Activated T-helper 17 cell treated with anti-CD3 and anti-CD28 coated beads, Interleukin-2, amount 50 U/mL, for 72 hours (primary cell): ENCODE measurements around the gene ZNF165. TPM values are rescaled to one million over a fixed set of nuclear protein-coding genes. Genes with fewer than 3 reads are reported as not detected.
A peak's percentile ranks its signal among the peaks of the same experiment; 100 is the strongest.
"Not testable (repeated sequence)": the region's sequence is repeated elsewhere in the genome, so short reads cannot be mapped to it uniquely, and the experiment has no call there.

Source experiments
- ATAC-seq: fragments of 150-1000 bp; cut with Tn5 transposase; replicated peaks from 2 replicates; pipeline ENCODE4 v1.10.0; 2021; ENCODE audit warnings: mild to moderate bottlenecking, moderate library complexity
- H3K27ac Mint-ChIP-seq: one replicate; pipeline ENCODE4 v1.8.0; 2022; ENCODE audit warnings: mixed read lengths
- H3K27me3 Mint-ChIP-seq: one replicate; pipeline ENCODE4 v1.8.0; 2022; ENCODE audit warnings: mixed read lengths
- H3K36me3 Mint-ChIP-seq: one replicate; pipeline ENCODE4 v1.8.0; 2022; ENCODE audit warnings: low read depth, mild to moderate bottlenecking, mixed read lengths
- H3K4me1 Mint-ChIP-seq: one replicate; pipeline ENCODE4 v1.8.0; 2022; ENCODE audit warnings: mixed read lengths
- H3K4me3 Mint-ChIP-seq: one replicate; pipeline ENCODE4 v1.8.0; 2022; ENCODE audit warnings: mild to moderate bottlenecking, mixed read lengths
- H3K9me3 Mint-ChIP-seq: one replicate; pipeline ENCODE4 v1.8.0; 2022; ENCODE audit warnings: mixed read lengths
- total RNA-seq, 2 donors: library from RNA; stranded (reverse); gene quantifications; one replicate each; pipeline ENCODE4 v1.2.3, GENCODE V29; 2022

Gene ZNF165
- 10 to 100 TPM in 1 of 2 donors, 1 to 10 TPM in 1; 2.1 to 14.8 TPM for total RNA-seq

DNA sequence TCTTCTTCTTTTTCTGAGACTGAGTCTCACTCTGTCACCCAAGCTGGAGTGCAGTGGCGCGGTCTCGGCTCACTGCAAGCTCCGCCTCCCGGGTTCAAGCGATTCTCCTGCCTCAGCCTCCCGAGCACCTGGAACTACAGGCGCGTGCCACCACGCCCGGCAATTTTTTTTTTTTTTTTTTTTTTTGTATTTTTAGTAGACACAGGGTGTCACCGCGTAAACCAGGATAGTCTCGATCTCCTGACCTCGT lies at the start of gene ZNF165:
TSS of gene ZNF165 (plus strand) at position 188 of the 250 bp plus-strand sequence. CDS start 4,913 bp downstream, outside the sequence.
- Mint-ChIP-seq H3K36me3 (peaks cover 37% of the 10 kb centered on the region), H3K4me1 (peaks cover 28% of the 10 kb centered on the region)
- peak; percentile 52 for ATAC-seq

GRCh38 chr6:28053584-28053983 lies 26.8 kb upstream of the ZNF165 start:
- Mint-ChIP-seq H3K9me3 (no peaks in the 10 kb centered on the region), H3K27ac (no peak overlapping the region), H3K36me3 (no peaks in the 10 kb centered on the region), H3K27me3 (peaks cover 40% of the 10 kb centered on the region), H3K4me3 (no peak overlapping the region), H3K4me1 (no peaks in the 10 kb centered on the region)
- no peak for ATAC-seq

More for the DNA sequence above, at the start of gene ZNF165:
- not testable (repeated sequence) for H3K27me3 Mint-ChIP-seq, H3K9me3 Mint-ChIP-seq
- Mint-ChIP-seq H3K27ac (peak within 1 kb of the TSS; percentile 89), H3K4me3 (peak within 1 kb of the TSS; percentile 79)

- H3K36me3 Mint-ChIP-seq = no peaks in the 10 kb centered on the region
- peaks cover 35% of the 10 kb centered on the region for H3K27me3 Mint-ChIP-seq
- H3K4me1 Mint-ChIP-seq = no peaks in the 10 kb centered on the region
- H3K4me3 Mint-ChIP-seq = no peak overlapping the region
- no peak for ATAC-seq
- no peak overlapping the region for H3K27ac Mint-ChIP-seq
- H3K9me3 Mint-ChIP-seq = no peaks in the 10 kb centered on the region
Measured at GRCh38 chr6:28060405-28060804, 20.0 kb upstream of the ZNF165 start.

- Mint-ChIP-seq H3K4me1 (no peaks in the 10 kb centered on the region), H3K4me3 (no peak overlapping the region), H3K27ac (no peak overlapping the region), H3K27me3 (peaks cover 38% of the 10 kb centered on the region), H3K9me3 (no peaks in the 10 kb centered on the region), H3K36me3 (no peaks in the 10 kb centered on the region)
- ATAC-seq = no peak
Measured at GRCh38 chr6:28064272-28064671, 16.1 kb upstream of the ZNF165 start.

GRCh38 chr6:28068067-28068466 lies 12.3 kb upstream of the ZNF165 start:
- Mint-ChIP-seq H3K4me1 (no peaks in the 10 kb centered on the region), H3K27ac (no peak overlapping the region), H3K27me3 (peaks cover 40% of the 10 kb centered on the region), H3K9me3 (no peaks in the 10 kb centered on the region), H3K36me3 (no peaks in the 10 kb centered on the region), H3K4me3 (no peak overlapping the region)
- no peak for ATAC-seq

GRCh38 chr6:28070968-28071367 lies 9.4 kb upstream of the ZNF165 start:
- not testable (repeated sequence) for H3K27ac Mint-ChIP-seq, ATAC-seq, H3K4me3 Mint-ChIP-seq, H3K4me1 Mint-ChIP-seq, H3K36me3 Mint-ChIP-seq, H3K9me3 Mint-ChIP-seq
- H3K27me3 Mint-ChIP-seq = peaks cover 35% of the 10 kb centered on the region

DNA sequence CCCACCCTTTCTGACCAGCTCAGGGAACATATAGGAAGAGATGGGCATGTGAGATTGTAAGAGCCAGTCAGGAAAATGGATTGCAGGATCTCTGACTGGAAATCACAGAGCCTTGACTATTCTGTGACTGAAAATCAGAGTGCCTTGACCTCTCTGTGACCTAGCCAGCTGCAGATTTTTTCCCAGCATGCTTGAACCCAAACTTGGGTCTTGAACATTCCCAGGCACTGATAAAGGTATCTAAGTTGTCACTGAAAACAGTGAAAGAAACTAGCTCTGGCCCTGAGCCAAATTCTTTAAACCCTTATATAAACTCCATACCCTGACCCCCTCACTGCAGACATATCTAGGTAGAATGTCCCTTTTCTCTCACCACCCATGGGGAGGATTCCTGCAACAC lies 2.3 kb upstream of the ZNF165 start:
- Mint-ChIP-seq H3K27me3 (peaks cover 8% of the 10 kb centered on the region), H3K27ac (peak overlapping the region; percentile 89), H3K36me3 (peaks cover 19% of the 10 kb centered on the region), H3K9me3 (no peaks in the 10 kb centered on the region), H3K4me3 (no peak overlapping the region), H3K4me1 (peaks cover 18% of the 10 kb centered on the region)
- no peak for ATAC-seq

- Mint-ChIP-seq H3K4me3 (no peak overlapping the region), H3K27ac (peak overlapping the region; percentile 89), H3K36me3 (peaks cover 26% of the 10 kb centered on the region), H3K27me3 (peaks cover 1% of the 10 kb centered on the region), H3K4me1 (peaks cover 26% of the 10 kb centered on the region), H3K9me3 (no peaks in the 10 kb centered on the region)
- no peak for ATAC-seq
Measured at GRCh38 chr6:28078836-28079235, 1.5 kb upstream of the ZNF165 start.

- Mint-ChIP-seq H3K4me3 (peak overlapping the region; percentile 79), H3K27me3 (no peaks in the 10 kb centered on the region), H3K4me1 (peaks cover 28% of the 10 kb centered on the region), H3K9me3 (no peaks in the 10 kb centered on the region), H3K27ac (peak overlapping the region; percentile 89), H3K36me3 (peaks cover 43% of the 10 kb centered on the region)
- ATAC-seq = peak; percentile 81
Measured at GRCh38 chr6:28080631-28081485, 490 bp downstream of the ZNF165 start.

DNA sequence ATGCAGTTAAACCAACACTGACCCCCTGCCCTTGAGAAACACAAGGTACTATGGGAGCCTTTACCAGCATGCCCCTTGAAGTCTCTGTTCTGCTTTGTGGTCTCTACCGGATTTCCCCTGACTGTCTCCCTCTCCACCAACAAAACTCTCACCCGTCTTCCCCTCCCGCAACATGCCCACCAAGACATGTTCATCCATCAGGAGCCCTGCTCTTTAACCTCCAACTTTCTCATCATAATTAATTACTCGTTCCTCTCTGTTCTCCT lies 1.1 kb downstream of the ZNF165 start:
- Mint-ChIP-seq H3K4me3 (peak overlapping the region; percentile 79), H3K9me3 (no peaks in the 10 kb centered on the region), H3K27me3 (no peaks in the 10 kb centered on the region), H3K4me1 (peaks cover 28% of the 10 kb centered on the region), H3K27ac (peak overlapping the region; percentile 89), H3K36me3 (peaks cover 48% of the 10 kb centered on the region)
- no peak for ATAC-seq

DNA sequence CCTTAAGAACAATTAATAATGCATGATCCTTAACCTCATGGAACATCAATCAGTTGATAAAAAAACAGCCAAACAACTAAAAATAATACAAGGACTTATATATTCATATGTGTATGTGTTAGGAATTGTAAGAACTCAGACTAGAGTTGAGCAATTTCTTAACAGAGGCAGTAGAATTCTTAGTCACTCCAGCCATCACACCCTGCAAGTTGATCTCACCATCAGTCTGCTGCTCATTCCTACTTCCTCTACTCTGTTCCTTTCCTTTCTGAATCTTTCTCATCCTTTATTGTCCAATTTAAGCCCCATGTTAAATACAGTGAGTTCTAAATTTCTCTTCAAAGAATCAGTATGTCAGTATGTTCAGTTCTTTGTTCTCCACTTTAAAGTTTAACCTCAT lies 2.6 kb downstream of the ZNF165 start:
- Mint-ChIP-seq H3K4me1 (peaks cover 28% of the 10 kb centered on the region), H3K4me3 (peak overlapping the region; percentile 79), H3K36me3 (peaks cover 63% of the 10 kb centered on the region), H3K9me3 (no peaks in the 10 kb centered on the region), H3K27me3 (no peaks in the 10 kb centered on the region), H3K27ac (peak overlapping the region; percentile 20)
- no peak for ATAC-seq

DNA sequence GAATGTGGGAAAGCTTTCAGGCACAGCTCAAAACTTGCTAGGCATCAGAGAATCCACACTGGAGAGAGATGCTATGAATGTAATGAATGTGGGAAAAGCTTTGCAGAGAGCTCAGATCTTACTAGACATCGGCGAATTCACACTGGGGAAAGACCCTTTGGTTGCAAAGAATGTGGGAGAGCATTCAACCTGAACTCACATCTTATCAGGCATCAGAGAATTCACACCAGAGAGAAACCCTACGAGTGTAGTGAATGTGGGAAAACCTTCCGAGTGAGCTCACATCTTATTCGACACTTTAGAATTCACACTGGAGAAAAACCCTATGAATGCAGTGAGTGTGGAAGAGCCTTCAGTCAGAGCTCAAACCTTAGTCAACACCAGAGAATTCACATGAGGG lies 8.7 kb downstream of the ZNF165 start:
- H3K9me3 Mint-ChIP-seq = peaks cover 20% of the 10 kb centered on the region
- H3K27ac Mint-ChIP-seq = no peak overlapping the region
- H3K27me3 Mint-ChIP-seq = peaks cover 13% of the 10 kb centered on the region
- no peak for ATAC-seq
- H3K4me1 Mint-ChIP-seq = peaks cover under 1% of the 10 kb centered on the region
- peaks cover 63% of the 10 kb centered on the region for H3K36me3 Mint-ChIP-seq
- no peak overlapping the region for H3K4me3 Mint-ChIP-seq

DNA sequence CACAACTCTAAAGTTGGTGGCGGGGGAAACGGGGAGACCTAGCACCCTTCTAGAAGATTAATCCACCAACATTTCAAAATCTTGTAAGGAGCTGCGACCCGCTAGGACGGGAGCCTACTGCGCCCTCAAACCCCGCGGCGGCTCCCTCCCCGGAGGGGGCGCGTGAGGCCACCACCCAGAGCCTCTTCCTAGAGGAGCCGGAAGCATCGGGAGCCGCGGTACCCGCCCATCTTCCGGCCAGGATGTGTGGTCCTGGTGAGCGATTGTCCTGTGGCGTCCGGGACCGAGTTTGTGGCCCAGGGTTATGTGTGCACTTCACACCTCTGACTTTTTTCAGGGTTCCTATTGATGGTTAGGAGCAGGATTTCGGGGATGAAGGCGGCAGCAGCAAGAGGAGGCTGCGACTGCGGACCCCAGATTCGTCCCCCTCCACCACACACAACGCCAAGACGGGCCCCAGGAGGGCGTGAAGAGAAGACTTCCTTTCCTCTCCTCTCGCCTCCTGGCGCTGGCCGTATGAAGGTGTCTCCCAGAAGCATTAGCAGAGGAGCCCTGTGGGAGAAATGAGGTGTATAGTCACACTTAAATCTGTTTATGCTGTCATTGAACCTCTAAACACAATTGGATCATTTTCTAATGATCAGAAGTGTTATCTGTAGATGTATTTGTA lies 10.7 kb downstream of the ZNF165 start:
- Mint-ChIP-seq H3K27ac (no peak overlapping the region), H3K9me3 (peaks cover 20% of the 10 kb centered on the region), H3K4me3 (no peak overlapping the region), H3K27me3 (peaks cover 13% of the 10 kb centered on the region), H3K36me3 (peaks cover 46% of the 10 kb centered on the region), H3K4me1 (no peaks in the 10 kb centered on the region)
- no peak for ATAC-seq

- not testable (repeated sequence) for H3K27ac Mint-ChIP-seq, H3K4me1 Mint-ChIP-seq, H3K27me3 Mint-ChIP-seq, H3K4me3 Mint-ChIP-seq, H3K36me3 Mint-ChIP-seq, ATAC-seq, H3K9me3 Mint-ChIP-seq
Measured at GRCh38 chr6:28102222-28102621, 21.9 kb downstream of the ZNF165 start.

DNA sequence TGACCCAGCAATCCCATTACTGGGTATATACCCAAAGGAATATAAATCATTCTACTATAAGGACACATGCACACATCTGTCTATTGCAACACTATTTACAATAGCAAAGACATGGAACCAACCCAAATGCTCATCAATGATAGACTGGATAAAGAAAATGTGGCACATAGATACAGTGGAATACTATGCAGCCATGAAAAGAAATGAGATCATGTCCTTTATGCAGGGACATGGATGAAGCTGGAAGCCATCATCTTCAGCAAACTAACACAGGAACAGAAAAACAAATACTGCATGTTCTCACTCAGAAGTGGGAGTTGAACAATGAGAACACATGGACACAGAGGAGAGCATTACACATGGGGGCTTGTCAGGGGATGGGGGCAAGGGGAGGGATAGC lies 22.3 kb downstream of the ZNF165 start:
- not testable (repeated sequence) for H3K4me1 Mint-ChIP-seq, H3K9me3 Mint-ChIP-seq, H3K27me3 Mint-ChIP-seq, H3K4me3 Mint-ChIP-seq, H3K36me3 Mint-ChIP-seq, ATAC-seq, H3K27ac Mint-ChIP-seq
